Astrocyte of the cerebellum (primary cell): ENCODE results near the gene IL13.
"Not testable (repeated sequence)": the region's sequence is repeated elsewhere in the genome, so short reads cannot be mapped to it uniquely, and the experiment has no call there.

ENCODE experiments used
- DNase-seq: peaks from one replicate; pipeline ENCODE4 v3.0.0-alpha.2; 2011; ENCODE audit warnings: low read depth
- H3K4me3 ChIP-seq: 2 replicates; pipeline ENCODE4 v1.5.1; 2011; ENCODE audit warnings: mild to moderate bottlenecking, low read depth, low read length, moderate library complexity
- in situ Hi-C: cut with HindIII; loops from 2 replicates; pipeline ENCODE4 v1.10.0; 2017; ENCODE audit warnings: low sequenced_read_pairs
- TF ChIP-seq, protein P1 (sequence below): IDR thresholded peaks from 2 replicates; pipeline ENCODE4 v1.5.1; 2012; ENCODE audit warnings: low read length, low read depth, moderate library complexity, mild to moderate bottlenecking; ENCODE audit errors: missing control alignments

Gene IL13

DNA sequence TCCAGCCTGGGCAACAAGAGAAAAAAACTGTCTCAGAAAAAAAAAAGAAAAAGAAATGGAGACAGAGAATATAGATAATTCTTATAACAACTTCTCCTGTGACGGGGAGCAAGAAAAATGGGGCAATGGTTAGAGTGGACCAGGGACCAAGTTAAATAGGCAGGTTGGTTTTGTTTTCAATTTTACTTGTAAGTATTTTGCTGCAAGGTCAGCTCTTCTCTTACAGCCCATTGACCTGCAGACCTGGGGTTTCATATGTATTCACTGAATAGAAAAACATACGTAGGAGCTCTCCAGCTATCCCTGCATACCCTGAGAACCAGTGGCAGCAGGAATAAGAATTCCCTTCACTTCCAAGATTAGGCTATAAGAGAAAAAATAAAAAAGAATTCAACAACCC, 29.2 kb upstream of the IL13 start:
- in situ Hi-C loops = no loop called here
- H3K4me3 ChIP-seq = no peak overlapping the region
- DNase-seq = no peak
- TF ChIP-seq, protein P1, sequence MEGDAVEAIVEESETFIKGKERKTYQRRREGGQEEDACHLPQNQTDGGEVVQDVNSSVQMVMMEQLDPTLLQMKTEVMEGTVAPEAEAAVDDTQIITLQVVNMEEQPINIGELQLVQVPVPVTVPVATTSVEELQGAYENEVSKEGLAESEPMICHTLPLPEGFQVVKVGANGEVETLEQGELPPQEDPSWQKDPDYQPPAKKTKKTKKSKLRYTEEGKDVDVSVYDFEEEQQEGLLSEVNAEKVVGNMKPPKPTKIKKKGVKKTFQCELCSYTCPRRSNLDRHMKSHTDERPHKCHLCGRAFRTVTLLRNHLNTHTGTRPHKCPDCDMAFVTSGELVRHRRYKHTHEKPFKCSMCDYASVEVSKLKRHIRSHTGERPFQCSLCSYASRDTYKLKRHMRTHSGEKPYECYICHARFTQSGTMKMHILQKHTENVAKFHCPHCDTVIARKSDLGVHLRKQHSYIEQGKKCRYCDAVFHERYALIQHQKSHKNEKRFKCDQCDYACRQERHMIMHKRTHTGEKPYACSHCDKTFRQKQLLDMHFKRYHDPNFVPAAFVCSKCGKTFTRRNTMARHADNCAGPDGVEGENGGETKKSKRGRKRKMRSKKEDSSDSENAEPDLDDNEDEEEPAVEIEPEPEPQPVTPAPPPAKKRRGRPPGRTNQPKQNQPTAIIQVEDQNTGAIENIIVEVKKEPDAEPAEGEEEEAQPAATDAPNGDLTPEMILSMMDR = no peak

DNA sequence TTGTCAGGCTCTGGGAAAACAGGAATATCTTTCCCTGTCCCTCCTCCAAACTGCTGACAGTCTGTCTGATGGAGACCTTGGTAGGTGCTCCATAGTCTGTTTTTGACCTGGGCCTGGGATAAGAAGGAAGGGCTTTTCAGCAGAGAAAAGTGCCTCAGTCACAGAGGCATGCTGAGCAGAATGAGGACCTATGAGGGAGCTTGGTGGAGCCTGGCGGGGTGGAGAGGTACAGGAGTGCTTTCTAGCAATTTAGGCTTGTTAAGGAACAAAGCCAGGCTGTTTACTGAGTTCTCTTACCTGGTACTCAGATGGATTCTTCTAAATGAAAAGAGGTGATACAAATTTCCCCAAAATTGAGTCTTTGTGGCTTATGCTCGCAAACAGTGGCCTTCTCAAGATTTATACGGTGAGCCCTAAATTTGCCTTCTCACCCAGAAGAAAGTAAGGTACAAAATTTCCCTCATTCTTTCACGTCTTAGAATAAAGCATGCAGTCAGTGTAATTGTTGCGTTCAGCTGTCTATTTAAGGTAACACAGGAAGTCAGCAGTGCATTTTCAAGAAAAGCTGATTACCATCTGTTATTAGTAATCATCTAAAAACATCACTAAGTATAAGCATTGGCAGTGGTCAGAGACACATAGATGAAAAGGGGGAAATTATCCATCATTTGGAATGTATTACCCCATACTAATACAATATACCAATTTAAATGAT, 28.6 kb upstream of the IL13 start:
- DNase-seq = no peak
- TF ChIP-seq, protein P1 = no peak
- in situ Hi-C loops = no loop called here
- H3K4me3 ChIP-seq = no peak overlapping the region

DNA sequence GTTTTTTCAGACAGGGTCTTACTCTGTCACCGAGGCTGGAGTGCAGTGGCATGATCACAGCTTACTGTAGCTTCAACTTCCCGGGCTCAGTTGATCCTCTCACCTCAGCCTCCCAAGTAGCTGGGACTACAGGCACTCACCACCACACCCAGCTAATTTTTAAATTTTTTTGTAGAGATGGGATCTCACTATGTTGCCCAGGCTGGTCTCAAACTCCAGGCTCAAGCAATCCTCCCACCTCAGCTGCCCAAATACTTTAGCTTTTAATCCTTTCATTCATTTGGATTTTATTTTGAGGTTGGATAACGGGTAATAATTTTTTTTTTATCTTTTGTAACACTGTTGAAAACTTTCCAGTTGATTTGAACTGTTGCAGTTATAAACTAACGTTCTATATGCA, 24.4 kb upstream of the IL13 start:
- DNase-seq, H3K4me3 ChIP-seq, in situ Hi-C loops: not testable (repeated sequence)

DNA sequence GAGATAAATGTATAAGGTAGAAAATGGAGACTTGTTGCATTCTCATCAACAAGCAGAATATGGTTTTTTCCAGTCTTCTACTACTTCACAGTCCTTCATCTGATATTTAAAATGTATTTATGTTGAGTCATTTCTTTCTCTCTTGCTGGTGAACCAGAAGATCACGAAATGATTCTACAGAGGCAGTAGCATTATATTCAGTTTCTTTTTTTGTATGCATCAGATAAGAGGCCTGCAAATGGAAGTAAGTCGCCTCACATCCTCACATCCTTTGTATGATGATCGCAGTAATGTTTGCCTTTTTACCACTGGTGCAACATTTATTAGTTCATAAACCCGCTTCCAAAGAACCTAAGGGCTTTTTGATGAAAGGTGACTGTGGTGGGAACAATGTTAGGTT, 22.1 kb upstream of the IL13 start:
- in situ Hi-C loops = no loop called here
- no peak overlapping the region for H3K4me3 ChIP-seq
- TF ChIP-seq, protein P1 = no peak
- DNase-seq = no peak

DNA sequence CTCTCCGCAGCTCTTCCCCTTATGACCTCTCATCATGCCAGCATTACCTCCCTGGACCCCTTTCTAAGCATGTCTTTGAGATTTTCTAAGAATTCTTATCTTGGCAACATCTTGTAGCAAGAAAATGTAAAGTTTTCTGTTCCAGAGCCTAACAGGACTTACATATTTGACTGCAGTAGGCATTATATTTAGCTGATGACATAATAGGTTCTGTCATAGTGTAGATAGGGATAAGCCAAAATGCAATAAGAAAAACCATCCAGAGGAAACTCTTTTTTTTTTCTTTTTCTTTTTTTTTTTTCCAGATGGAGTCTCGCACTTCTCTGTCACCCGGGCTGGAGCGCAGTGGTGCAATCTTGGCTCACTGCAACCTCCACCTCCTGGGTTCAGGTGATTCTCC, 20.7 kb upstream of the IL13 start:
- TF ChIP-seq, protein P1 = no peak
- in situ Hi-C loops = no loop called here
- no peak overlapping the region for H3K4me3 ChIP-seq
- no peak for DNase-seq

DNA sequence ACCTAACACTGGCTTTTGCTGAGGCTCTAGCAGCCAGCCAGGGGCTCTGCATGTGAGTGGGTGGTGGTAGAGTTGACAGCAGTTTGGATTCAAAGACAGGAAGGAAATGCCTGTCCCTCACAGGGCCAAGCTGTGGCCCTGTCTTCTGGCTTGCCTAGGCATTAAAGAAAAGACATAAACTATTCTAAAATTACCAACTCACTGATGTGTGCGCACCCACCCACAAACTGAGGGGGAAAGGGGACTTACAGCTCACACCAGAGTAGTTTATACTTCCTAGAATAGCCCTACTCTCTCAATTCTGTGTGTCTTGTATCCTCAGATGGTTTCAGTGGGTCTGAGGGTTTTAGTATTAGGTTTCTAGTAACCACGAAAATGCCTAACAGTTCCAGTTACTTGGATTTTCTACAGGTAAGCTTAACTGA, 18.3 kb upstream of the IL13 start:
- no peak overlapping the region for H3K4me3 ChIP-seq
- DNase-seq = no peak
- in situ Hi-C loops = no loop called here
- TF ChIP-seq, protein P1 = no peak

DNA sequence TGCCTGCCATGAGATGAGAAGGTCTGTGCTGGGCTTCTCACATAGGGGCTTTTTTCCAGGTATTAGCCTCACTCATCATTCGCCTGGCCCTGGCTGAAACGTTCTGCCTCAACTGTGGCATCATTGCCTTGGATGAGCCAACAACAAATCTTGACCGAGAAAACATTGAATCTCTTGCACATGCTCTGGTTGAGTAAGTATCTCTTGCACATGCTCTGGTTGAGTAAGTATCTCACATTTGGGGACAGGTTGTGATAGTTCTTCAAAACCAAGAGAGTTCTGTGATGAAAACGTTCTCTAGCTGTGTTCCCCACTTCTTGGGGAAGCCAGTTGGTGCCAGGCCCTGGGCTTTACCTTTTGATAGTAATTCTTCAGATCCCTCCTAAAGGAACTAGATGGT, 17.4 kb upstream of the IL13 start:
- DNase-seq = no peak
- in situ Hi-C loops = no loop called here
- TF ChIP-seq, protein P1 = no peak
- H3K4me3 ChIP-seq = no peak overlapping the region
